ENCODE results near the gene SIN3B. TPM values are rescaled to one million over a fixed set of nuclear protein-coding genes. Genes with fewer than 3 reads are reported as not detected.
"Not testable (repeated sequence)": the region's sequence is repeated elsewhere in the genome, so short reads cannot be mapped to it uniquely, and the experiment has no call there.

The SIN3B gene
- total and polyA plus RNA-seq, 9 donors, result 35.3 to 92.0 (median 56.9) TPM

- no peaks in the 10 kb centered on the region for H3K27me3 ChIP-seq
- H3K9me3 ChIP-seq, result no peaks in the 10 kb centered on the region
- WGBS, 3 donors, result 62 to 83% (median 83%) methylated on average over 1 of the region's 1 CpG
- no peak for DNase-seq
- no peaks in the 10 kb centered on the region for H3K4me1 ChIP-seq (ENCODE audit: insufficient read depth)
- intact Hi-C loops (cut with DNase I), result no loop called here
- TF ChIP-seq, protein P1, sequence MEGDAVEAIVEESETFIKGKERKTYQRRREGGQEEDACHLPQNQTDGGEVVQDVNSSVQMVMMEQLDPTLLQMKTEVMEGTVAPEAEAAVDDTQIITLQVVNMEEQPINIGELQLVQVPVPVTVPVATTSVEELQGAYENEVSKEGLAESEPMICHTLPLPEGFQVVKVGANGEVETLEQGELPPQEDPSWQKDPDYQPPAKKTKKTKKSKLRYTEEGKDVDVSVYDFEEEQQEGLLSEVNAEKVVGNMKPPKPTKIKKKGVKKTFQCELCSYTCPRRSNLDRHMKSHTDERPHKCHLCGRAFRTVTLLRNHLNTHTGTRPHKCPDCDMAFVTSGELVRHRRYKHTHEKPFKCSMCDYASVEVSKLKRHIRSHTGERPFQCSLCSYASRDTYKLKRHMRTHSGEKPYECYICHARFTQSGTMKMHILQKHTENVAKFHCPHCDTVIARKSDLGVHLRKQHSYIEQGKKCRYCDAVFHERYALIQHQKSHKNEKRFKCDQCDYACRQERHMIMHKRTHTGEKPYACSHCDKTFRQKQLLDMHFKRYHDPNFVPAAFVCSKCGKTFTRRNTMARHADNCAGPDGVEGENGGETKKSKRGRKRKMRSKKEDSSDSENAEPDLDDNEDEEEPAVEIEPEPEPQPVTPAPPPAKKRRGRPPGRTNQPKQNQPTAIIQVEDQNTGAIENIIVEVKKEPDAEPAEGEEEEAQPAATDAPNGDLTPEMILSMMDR (IDR thresholded peaks at IDR 0.05), result no peak
- TF ChIP-seq EP300 (IDR thresholded peaks at IDR 0.05), result no peak
- no peak for TF ChIP-seq POLR2A (IDR thresholded peaks at IDR 0.05)
- H3K27ac ChIP-seq, result no peak overlapping the region
- H3K36me3 ChIP-seq, result no peaks in the 10 kb centered on the region
- H3K4me3 ChIP-seq, result no peak overlapping the region
Measured at GRCh38 chr19:16874250-16874977, 45.2 kb downstream of the SIN3B start.

GRCh38 chr19:16874978-16875299 lies 45.7 kb downstream of the SIN3B start:
- intact Hi-C loops (cut with DNase I); H3K27me3 ChIP-seq; DNase-seq; H3K36me3 ChIP-seq; H3K4me1 ChIP-seq (ENCODE audit: insufficient read depth); H3K27ac ChIP-seq; H3K9me3 ChIP-seq; H3K4me3 ChIP-seq: not testable (repeated sequence)

DNA sequence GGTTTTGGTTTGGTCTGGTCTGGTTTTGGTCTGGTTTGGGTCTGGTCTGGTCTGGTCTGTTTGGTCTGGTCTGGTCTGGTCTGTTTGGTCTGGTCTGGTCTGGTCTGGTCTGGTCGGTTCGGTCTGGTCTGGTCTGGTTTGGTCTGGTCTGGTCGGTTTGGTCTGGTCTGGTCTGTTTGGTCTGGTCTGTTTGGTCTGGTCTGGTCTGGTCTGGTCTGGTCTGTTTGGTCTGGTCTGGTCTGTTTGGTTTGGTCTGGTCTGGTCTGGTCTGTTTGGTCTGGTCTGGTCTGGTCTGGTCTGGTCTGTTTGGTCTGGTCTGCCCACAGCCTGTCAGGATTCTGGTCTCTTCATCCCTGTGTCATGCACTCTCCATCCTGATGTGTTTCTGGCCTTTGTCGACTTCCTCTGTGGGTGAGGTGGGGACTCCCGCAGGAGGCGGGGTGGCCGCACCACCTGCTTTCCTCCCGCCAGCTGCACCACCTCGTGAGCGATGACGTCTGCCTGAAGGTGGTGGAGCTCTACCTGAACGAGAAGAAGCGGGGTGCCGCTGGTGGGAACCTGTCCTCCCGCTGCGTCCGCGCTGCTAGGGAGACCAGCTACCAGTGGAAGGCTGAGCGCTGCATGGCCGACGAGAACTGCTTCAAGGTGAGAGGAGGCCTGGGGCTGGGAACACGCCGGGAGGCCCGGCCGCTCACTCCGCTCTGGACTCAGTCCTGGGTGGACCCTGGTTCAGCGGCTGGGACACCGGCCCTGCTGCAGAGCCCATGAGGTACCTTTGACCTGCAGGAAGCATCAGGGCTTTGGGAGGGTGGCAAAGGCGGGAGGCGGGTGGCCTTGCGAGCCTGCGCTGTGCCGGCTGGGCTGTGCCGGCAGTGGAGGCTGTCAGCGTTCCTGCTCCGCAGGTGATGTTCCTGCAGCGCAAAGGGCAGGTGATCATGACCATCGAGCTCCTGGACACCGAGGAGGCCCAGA lies 46.7 kb downstream of the SIN3B start:
- H3K27ac ChIP-seq, result no peak overlapping the region
- H3K36me3 ChIP-seq, result no peaks in the 10 kb centered on the region
- no peak for DNase-seq
- H3K9me3 ChIP-seq, result no peaks in the 10 kb centered on the region
- no peaks in the 10 kb centered on the region for H3K4me1 ChIP-seq (ENCODE audit: insufficient read depth)
- no peaks in the 10 kb centered on the region for H3K27me3 ChIP-seq
- no peak overlapping the region for H3K4me3 ChIP-seq
- intact Hi-C loops (cut with DNase I), result no loop called here
- TF ChIP-seq POLR2A (IDR thresholded peaks at IDR 0.05), result no peak
- TF ChIP-seq, protein P1 (IDR thresholded peaks at IDR 0.05), result no peak
- 92 to 94% (median 92%) methylated on average over 37 to 39 of the region's 39 CpGs for WGBS, 3 donors

DNA sequence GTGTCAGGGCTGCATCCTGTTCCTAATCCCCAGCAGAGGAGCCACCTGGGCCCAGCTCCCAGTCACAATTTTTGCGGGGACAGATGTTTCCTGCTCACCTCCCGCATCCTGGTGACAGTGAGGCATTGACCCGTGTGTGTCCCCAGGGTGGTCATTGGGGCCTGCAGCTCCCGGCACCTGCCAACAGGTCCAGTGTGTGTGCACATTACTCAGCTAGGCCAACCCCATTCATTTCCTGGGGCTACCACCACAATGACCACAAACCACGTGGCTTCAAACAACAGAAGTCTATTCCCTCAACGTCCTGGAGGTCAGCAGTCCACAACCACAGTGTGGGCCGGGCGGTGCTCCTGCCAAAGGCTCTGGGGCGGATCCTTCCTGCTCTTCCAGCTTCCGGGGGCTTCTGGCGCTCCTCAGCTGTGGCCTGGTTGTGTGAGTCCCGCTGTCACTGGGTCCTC lies 47.7 kb downstream of the SIN3B start:
- Histone ChIP-seq H3K27me3 (no peaks in the 10 kb centered on the region), H3K4me1 (ENCODE audit: insufficient read depth) (no peaks in the 10 kb centered on the region), H3K36me3 (no peaks in the 10 kb centered on the region), H3K27ac (no peak overlapping the region), H3K4me3 (no peak overlapping the region), H3K9me3 (no peaks in the 10 kb centered on the region)
- WGBS, 3 donors, result 75 to 83% (median 75%) methylated on average over 12 of the region's 12 CpGs
- no peak for DNase-seq
- TF ChIP-seq POLR2A (IDR thresholded peaks at IDR 0.05), result no peak
- TF ChIP-seq, protein P1 (IDR thresholded peaks at IDR 0.05), result no peak
- intact Hi-C loops (cut with DNase I), result no loop called here

GRCh38 chr19:16877581-16877980 lies 48.4 kb downstream of the SIN3B start:
- no peaks in the 10 kb centered on the region for H3K4me1 ChIP-seq (ENCODE audit: insufficient read depth)
- intact Hi-C loops (cut with DNase I), result no loop called here
- H3K4me3 ChIP-seq, result no peak overlapping the region
- no peaks in the 10 kb centered on the region for H3K36me3 ChIP-seq
- H3K9me3 ChIP-seq, result no peaks in the 10 kb centered on the region
- no peak overlapping the region for H3K27ac ChIP-seq
- no peak for DNase-seq
- TF ChIP-seq, protein P1 (IDR thresholded peaks at IDR 0.05), result no peak
- TF ChIP-seq EP300 (IDR thresholded peaks at IDR 0.05), result no peak
- TF ChIP-seq POLR2A (IDR thresholded peaks at IDR 0.05), result no peak
- 87 to 93% (median 91%) methylated on average over 11 of the region's 11 CpGs for WGBS, 3 donors
- H3K27me3 ChIP-seq, result no peaks in the 10 kb centered on the region

All from ovary (tissue), 9 donors.